ENCODE data around the gene PDILT.

DNA sequence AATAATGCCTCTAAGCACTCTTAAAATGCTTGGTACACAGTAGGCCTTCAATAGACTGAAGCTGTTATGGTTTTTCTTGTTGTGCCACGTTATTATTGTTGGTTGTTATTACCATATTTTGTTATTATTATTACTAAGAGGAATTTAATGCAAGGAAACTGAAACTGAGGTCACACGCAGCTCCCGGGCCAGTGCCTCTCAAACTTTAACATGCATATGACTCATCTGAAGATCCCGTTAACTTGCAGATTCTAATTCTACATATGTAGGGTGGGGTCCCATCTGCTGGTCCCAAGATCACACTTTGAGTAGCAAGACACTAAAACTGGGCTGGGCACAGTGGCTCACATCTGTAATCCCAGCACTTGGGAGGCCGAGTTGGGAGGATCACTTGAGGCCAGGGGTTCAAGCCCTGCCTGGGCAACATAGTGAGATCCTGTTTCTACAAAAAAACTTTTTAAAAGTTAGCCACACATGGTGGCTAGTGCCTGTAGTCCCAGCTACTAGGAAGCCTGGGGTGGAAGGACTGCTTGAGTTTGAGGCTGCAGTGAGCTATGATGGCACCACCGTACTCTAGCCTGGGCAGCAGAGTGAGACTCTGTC lies 5.7 kb upstream of the PDILT start:
- TF ChIP-seq, protein P1, sequence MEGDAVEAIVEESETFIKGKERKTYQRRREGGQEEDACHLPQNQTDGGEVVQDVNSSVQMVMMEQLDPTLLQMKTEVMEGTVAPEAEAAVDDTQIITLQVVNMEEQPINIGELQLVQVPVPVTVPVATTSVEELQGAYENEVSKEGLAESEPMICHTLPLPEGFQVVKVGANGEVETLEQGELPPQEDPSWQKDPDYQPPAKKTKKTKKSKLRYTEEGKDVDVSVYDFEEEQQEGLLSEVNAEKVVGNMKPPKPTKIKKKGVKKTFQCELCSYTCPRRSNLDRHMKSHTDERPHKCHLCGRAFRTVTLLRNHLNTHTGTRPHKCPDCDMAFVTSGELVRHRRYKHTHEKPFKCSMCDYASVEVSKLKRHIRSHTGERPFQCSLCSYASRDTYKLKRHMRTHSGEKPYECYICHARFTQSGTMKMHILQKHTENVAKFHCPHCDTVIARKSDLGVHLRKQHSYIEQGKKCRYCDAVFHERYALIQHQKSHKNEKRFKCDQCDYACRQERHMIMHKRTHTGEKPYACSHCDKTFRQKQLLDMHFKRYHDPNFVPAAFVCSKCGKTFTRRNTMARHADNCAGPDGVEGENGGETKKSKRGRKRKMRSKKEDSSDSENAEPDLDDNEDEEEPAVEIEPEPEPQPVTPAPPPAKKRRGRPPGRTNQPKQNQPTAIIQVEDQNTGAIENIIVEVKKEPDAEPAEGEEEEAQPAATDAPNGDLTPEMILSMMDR (IDR thresholded peaks at IDR 0.05): no peak
- TF ChIP-seq POLR2A (IDR thresholded peaks at IDR 0.05): no peak
